SW480 (cell line): ENCODE results near the gene CD200.

Experiments used
- DNase-seq: peaks from one replicate; pipeline ENCODE4 v3.0.0-alpha.2; 2016; ENCODE audit warnings: low spot score

Gene CD200

GRCh38 chr3:112333381-112334317 is 693 bp downstream of the CD200 start:
- no peak for DNase-seq

GRCh38 chr3:112334691-112335433 is 1.9 kb downstream of the CD200 start:
- no peak for DNase-seq

- DNase-seq: no peak
These were observed 2.5 kb downstream of the CD200 start for GRCh38 chr3:112335434-112335781.

GRCh38 chr3:112338021-112338726 is 5.2 kb downstream of the CD200 start:
- DNase-seq: no peak

GRCh38 chr3:112338727-112339056 is 5.7 kb downstream of the CD200 start:
- DNase-seq: no peak

GRCh38 chr3:112339134-112339533 is 6.2 kb downstream of the CD200 start:
- no peak for DNase-seq

- no peak for DNase-seq
These were observed 6.7 kb downstream of the CD200 start for GRCh38 chr3:112339609-112340008.

- DNase-seq: no peak
These were observed 8.4 kb downstream of the CD200 start for GRCh38 chr3:112341386-112341785.

- DNase-seq: no peak
These were observed 12.7 kb downstream of the CD200 start for GRCh38 chr3:112345681-112346080.

GRCh38 chr3:112346491-112347122 is 13.7 kb downstream of the CD200 start:
- DNase-seq: no peak

- no peak for DNase-seq
These were observed 16.0 kb downstream of the CD200 start for GRCh38 chr3:112348943-112349342.

- no peak for DNase-seq
These were observed 16.6 kb downstream of the CD200 start for GRCh38 chr3:112349557-112349956.

- DNase-seq: no peak
These were observed 17.3 kb downstream of the CD200 start for GRCh38 chr3:112350018-112350810.

- DNase-seq: no peak
These were observed 18.1 kb downstream of the CD200 start for GRCh38 chr3:112351036-112351435.

- no peak for DNase-seq
These were observed 18.9 kb downstream of the CD200 start for GRCh38 chr3:112351823-112352222.

- no peak for DNase-seq
These were observed 19.8 kb downstream of the CD200 start for GRCh38 chr3:112352720-112353119.

- DNase-seq: no peak
These were observed 20.4 kb downstream of the CD200 start for GRCh38 chr3:112353365-112353764.

GRCh38 chr3:112354642-112355306 is 21.8 kb downstream of the CD200 start:
- DNase-seq: no peak

- no peak for DNase-seq
These were observed 22.3 kb downstream of the CD200 start for GRCh38 chr3:112355307-112355687.

- no peak for DNase-seq
These were observed 25.2 kb downstream of the CD200 start for GRCh38 chr3:112357930-112358780.
